Neural progenitor cell (in vitro differentiated cells): ENCODE data around the gene DCC. TPM values are rescaled to one million over a fixed set of nuclear protein-coding genes. Genes with fewer than 3 reads are reported as not detected.

Source experiments
- DNase-seq: peaks from one replicate; pipeline ENCODE4 v3.0.0-alpha.2; 2016; ENCODE audit warnings: low spot score
- H2AFZ ChIP-seq: fragments of 200-600 bp; sonication (generic); replicated peaks from 2 replicates; pipeline ENCODE4 v1.6.1; 2016; ENCODE audit warnings: antibody characterized with exemption
- H3F3A ChIP-seq: fragments of 200-600 bp; sonication (generic); 2 replicates; pipeline ENCODE4 v1.6.1; 2016; ENCODE audit warnings: antibody characterized with exemption, low read depth
- H3K27ac ChIP-seq: fragments of 200-600 bp; sonication (generic); 2 replicates; pipeline ENCODE4 v1.5.1; 2016; ENCODE audit warnings: mild to moderate bottlenecking
- H3K27me3 ChIP-seq: fragments of 200-600 bp; sonication (generic); 2 replicates; pipeline ENCODE4 v1.6.1; 2016; ENCODE audit warnings: mild to moderate bottlenecking, moderate library complexity
- H3K36me3 ChIP-seq: fragments of 200-600 bp; sonication (generic); 2 replicates; pipeline ENCODE4 v1.5.1; 2016
- H3K4me1 ChIP-seq: fragments of 200-600 bp; sonication (generic); 2 replicates; pipeline ENCODE4 v1.6.1; 2016; ENCODE audit warnings: mixed run types
- H3K4me2 ChIP-seq: fragments of 200-600 bp; sonication (generic); 2 replicates; pipeline ENCODE4 v1.6.1; 2016
- H3K4me3 ChIP-seq: fragments of 200-600 bp; sonication (generic); 2 replicates; pipeline ENCODE4 v1.5.1; 2016
- H3K79me2 ChIP-seq: fragments of 200-600 bp; sonication (generic); 2 replicates; pipeline ENCODE4 v1.6.1; 2016; ENCODE audit warnings: low read depth
- H3K9ac ChIP-seq: fragments of 200-600 bp; sonication (generic); 2 replicates; pipeline ENCODE4 v1.6.1; 2016
- H3K9me3 ChIP-seq: fragments of 200-600 bp; sonication (generic); 2 replicates; pipeline ENCODE4 v1.5.1; 2016; ENCODE audit warnings: low read depth
- H4K20me1 ChIP-seq: fragments of 200-600 bp; sonication (generic); 2 replicates; pipeline ENCODE4 v1.6.1; 2016; ENCODE audit warnings: low read depth
- H3K27ac Mint-ChIP-seq: 3 replicates; pipeline ENCODE4 v1.8.0; 2021; ENCODE audit warnings: mixed read lengths
- H3K27me3 Mint-ChIP-seq: 2 replicates; pipeline ENCODE4 v1.8.0; 2022; ENCODE audit warnings: low read depth, mild to moderate bottlenecking, inconsistent platforms, moderate library complexity, mixed read lengths; ENCODE audit not compliant: insufficient read depth
- H3K36me3 Mint-ChIP-seq: 3 replicates; pipeline ENCODE4 v1.8.0; 2021; ENCODE audit warnings: mixed read lengths
- H3K4me1 Mint-ChIP-seq: 3 replicates; pipeline ENCODE4 v1.8.0; 2021; ENCODE audit warnings: mixed read lengths
- H3K4me3 Mint-ChIP-seq: 3 replicates; pipeline ENCODE4 v1.8.0; 2021; ENCODE audit warnings: mild to moderate bottlenecking, moderate library complexity, mixed read lengths
- H3K9me3 Mint-ChIP-seq: 3 replicates; pipeline ENCODE4 v1.8.0; 2020; ENCODE audit warnings: mixed read lengths
- EZH2phosphoT487 ChIP-seq: fragments of 200-600 bp; sonication (generic); IDR thresholded peaks from 2 replicates; pipeline ENCODE4 v1.6.1; 2017; ENCODE audit warnings: antibody characterized with exemption
- microRNA-seq: library from miRNA; unstranded; fragments of <30 nt; microRNA quantifications from one replicate; pipeline ENCODE4, GENCODE V29; 2016
- small RNA-seq: library from RNA; depleted of rRNA; stranded (forward); fragments of <200 nt; gene quantifications from one replicate; pipeline ENCODE3, GENCODE V24; 2015
- total RNA-seq: library from RNA; depleted of rRNA; stranded (reverse); fragments of >200 nt; gene quantifications from 2 replicates; pipeline ENCODE4 v1.2.3, GENCODE V29; 2015; ENCODE audit warnings: low replicate concordance
- TF ChIP-seq, protein P1 (sequence below): fragments of 200-600 bp; sonication (generic); IDR thresholded peaks from 2 replicates; pipeline ENCODE4 v1.5.1; 2017; ENCODE audit warnings: antibody characterized with exemption, mild to moderate bottlenecking

The DCC gene
- total RNA-seq, 1 donor from 2014 or later, result 0.41 TPM

DNA sequence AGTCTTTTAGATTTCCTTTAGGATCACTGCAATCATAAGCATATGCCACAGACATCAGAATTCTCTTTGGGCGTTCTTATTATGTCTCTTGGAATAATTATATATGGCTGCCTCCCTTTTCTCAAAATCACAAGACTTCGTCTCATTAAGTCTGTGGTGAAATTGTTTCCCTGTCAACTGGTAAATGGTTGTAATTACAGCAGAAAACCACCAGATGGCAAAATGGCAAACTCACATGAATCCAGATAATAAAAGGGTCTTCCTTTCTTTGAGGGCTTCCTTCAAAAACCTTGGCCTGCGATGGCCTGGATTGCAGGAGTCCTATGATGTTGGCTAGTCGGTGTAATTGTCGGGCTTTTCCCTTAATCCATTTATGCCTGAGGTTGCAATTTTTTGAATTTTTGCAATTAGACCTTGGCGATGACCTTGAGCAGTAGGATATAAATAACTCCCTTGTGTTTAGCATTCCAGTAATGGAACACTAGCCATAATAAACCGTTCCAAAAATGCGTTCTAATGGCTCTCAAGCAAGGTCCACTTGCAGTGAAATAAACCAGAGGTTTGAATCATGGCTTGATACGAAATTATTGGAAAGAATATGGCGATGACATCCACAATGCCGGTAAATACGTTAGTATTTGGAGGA lies 1228.1 kb downstream of the DCC start:
- Histone ChIP-seq H3K79me2 (no peaks in the 10 kb centered on the region), H3K4me1 (peaks cover 7% of the 10 kb centered on the region), H3K36me3 (no peaks in the 10 kb centered on the region), H3K27me3 (no peaks in the 10 kb centered on the region), H3F3A (no peaks in the 10 kb centered on the region), H3K9ac (no peak overlapping the region), H3K9me3 (no peaks in the 10 kb centered on the region), H3K27ac (no peak overlapping the region), H3K4me2 (no peak overlapping the region), H2AFZ (no peak overlapping the region), H4K20me1 (no peaks in the 10 kb centered on the region), H3K4me3 (no peak overlapping the region)
- Mint-ChIP-seq H3K27ac (no peak overlapping the region), H3K4me1 (peaks cover 3% of the 10 kb centered on the region), H3K4me3 (no peak overlapping the region), H3K9me3 (no peaks in the 10 kb centered on the region), H3K27me3 (peaks cover 3% of the 10 kb centered on the region), H3K36me3 (no peaks in the 10 kb centered on the region)
- DNase-seq, result peak; percentile 57
- TF ChIP-seq, protein P1, sequence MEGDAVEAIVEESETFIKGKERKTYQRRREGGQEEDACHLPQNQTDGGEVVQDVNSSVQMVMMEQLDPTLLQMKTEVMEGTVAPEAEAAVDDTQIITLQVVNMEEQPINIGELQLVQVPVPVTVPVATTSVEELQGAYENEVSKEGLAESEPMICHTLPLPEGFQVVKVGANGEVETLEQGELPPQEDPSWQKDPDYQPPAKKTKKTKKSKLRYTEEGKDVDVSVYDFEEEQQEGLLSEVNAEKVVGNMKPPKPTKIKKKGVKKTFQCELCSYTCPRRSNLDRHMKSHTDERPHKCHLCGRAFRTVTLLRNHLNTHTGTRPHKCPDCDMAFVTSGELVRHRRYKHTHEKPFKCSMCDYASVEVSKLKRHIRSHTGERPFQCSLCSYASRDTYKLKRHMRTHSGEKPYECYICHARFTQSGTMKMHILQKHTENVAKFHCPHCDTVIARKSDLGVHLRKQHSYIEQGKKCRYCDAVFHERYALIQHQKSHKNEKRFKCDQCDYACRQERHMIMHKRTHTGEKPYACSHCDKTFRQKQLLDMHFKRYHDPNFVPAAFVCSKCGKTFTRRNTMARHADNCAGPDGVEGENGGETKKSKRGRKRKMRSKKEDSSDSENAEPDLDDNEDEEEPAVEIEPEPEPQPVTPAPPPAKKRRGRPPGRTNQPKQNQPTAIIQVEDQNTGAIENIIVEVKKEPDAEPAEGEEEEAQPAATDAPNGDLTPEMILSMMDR, result peak; percentile 72
- no peak for TF ChIP-seq EZH2phosphoT487

Small RNAs within 50 kb of the gene (microRNA-seq; reads per million reads assigned to microRNA genes)
- gene MIR4528, result not detected

Small RNAs within 50 kb of the gene (small RNA-seq; reads per million reads assigned to genes)
- gene AC011155.1 (not detected), gene MIR4528 (not detected)
